Measurements from ENCODE around the gene ACOT6.
"Not testable (repeated sequence)": the region's sequence is repeated elsewhere in the genome, so short reads cannot be mapped to it uniquely, and the experiment has no call there.

- TF ChIP-seq POLR2A, CTCF (IDR thresholded peaks at IDR 0.05): not testable (repeated sequence)
These were observed 46.9 kb downstream of the ACOT6 start for GRCh38 chr14:73659202-73659601.
